B cell (primary cell): ENCODE results near the gene MISP3. TPM values are rescaled to one million over a fixed set of nuclear protein-coding genes. Genes with fewer than 3 reads are reported as not detected.

Source experiments
- ATAC-seq: fragments of 200-7000 bp; cut with Tn5 transposase; one replicate; pipeline ENCODE4 v1.10.0; 2021; ENCODE audit warnings: low read depth, mild to moderate bottlenecking, moderate number of reproducible peaks, moderate library complexity
- CTCF ChIA-PET: fragments of 350-600 bp; sonication (Branson Sonifier 250); formaldehyde crosslinking; loops from one replicate; lab custom pipeline; 2021; ENCODE audit warnings: antibody characterized with exemption, inconsistent platforms; lab: Charles Lee
- POLR2A ChIA-PET: fragments of 350-600 bp; sonication (Branson Sonifier 250); formaldehyde crosslinking; loops from one replicate; lab custom pipeline; 2021; ENCODE audit warnings: antibody characterized with exemption; lab: Charles Lee
- DNase-seq: peaks from one replicate; pipeline ENCODE4 v3.0.0; 2013
- H2AFZ ChIP-seq: 2 replicates; pipeline ENCODE4 v1.6.1; 2012; ENCODE audit warnings: mild to moderate bottlenecking, low read depth, low read length; ENCODE audit not compliant: insufficient read depth, poor library complexity, severe bottlenecking
- H3K27ac ChIP-seq, 2 donors: 1 replicate in 1 of 2; 2 replicates in 1 of 2; pipeline ENCODE4 v1.5.1; 2012 to 2013; ENCODE audit warnings: low read length in 2 of 2, mild to moderate bottlenecking in 2 of 2, moderate library complexity in 1 of 2
- H3K27me3 ChIP-seq, 4 experiments: fragments of 200-600 bp in 1 of 4; sonication (generic) in 1 of 4; replicated peaks in 1 of 4; 1 replicate in 2 of 4; 2 replicates in 2 of 4; pipeline versions ENCODE4 v1.6.1 to v1.7.0; 2013 to 2016; ENCODE audit warnings: low read length in 3 of 4, mild to moderate bottlenecking in 2 of 4, mixed read lengths in 1 of 4, moderate library complexity in 1 of 4; ENCODE audit not compliant: insufficient read depth in 4 of 4, control insufficient read depth in 3 of 4; ENCODE audit errors: control extremely low read depth in 1 of 4
- H3K36me3 ChIP-seq, 2 experiments: replicated peaks in 1 of 2; 1 replicate in 1 of 2; 2 replicates in 1 of 2; pipeline versions ENCODE4 v1.6.1 to v1.7.1; 2013; ENCODE audit warnings: low read length in 1 of 2; ENCODE audit not compliant: insufficient read depth in 2 of 2, control insufficient read depth in 1 of 2; ENCODE audit errors: control extremely low read depth in 1 of 2, extremely low read depth in 1 of 2
- H3K4me1 ChIP-seq, 2 donors: fragments of 200-600 bp in 1 of 2; sonication (generic) in 1 of 2; 1 replicate in 1 of 2; 2 replicates in 1 of 2; pipeline versions ENCODE4 v1.5.1 to v1.6.1; 2013 to 2017; ENCODE audit warnings: low read length in 2 of 2; ENCODE audit not compliant: control insufficient read depth in 2 of 2, insufficient read depth in 2 of 2
- H3K4me2 ChIP-seq: replicated peaks from 2 replicates; pipeline ENCODE3; 2012; ENCODE audit warnings: mild to moderate bottlenecking, low read depth, low read length; ENCODE audit not compliant: poor library complexity, severe bottlenecking
- H3K4me3 ChIP-seq, 5 experiments: fragments of 200-600 bp in 1 of 5; sonication (generic) in 1 of 5; 1 replicate in 3 of 5; 2 replicates in 2 of 5; pipeline versions ENCODE4 v1.5.1 to v1.7.0; 2011 to 2016; ENCODE audit warnings: low read length in 4 of 5, mild to moderate bottlenecking in 4 of 5, low read depth in 2 of 5, control low read depth in 1 of 5, moderate library complexity in 1 of 5; ENCODE audit not compliant: insufficient read depth in 1 of 5; ENCODE audit errors: control extremely low read depth in 1 of 5, extremely low read depth in 1 of 5
- H3K79me2 ChIP-seq: fragments of 200-600 bp; sonication (generic); one replicate; pipeline ENCODE4 v1.6.0; 2016; ENCODE audit warnings: low read length; ENCODE audit not compliant: control insufficient read depth, insufficient read depth
- H3K9ac ChIP-seq: fragments of 200-600 bp; sonication (generic); 2 replicates; pipeline ENCODE4 v1.6.1; 2017; ENCODE audit warnings: mild to moderate bottlenecking, low read length, moderate library complexity
- H3K9me3 ChIP-seq, 3 donors: one replicate each; pipeline versions ENCODE4 v1.6.1 to v1.7.1; 2013; ENCODE audit warnings: low read length in 2 of 3; ENCODE audit not compliant: control insufficient read depth in 2 of 3, insufficient read depth in 1 of 3; ENCODE audit errors: control extremely low read depth in 1 of 3
- H4K20me1 ChIP-seq: 2 replicates; pipeline ENCODE4 v1.6.0; 2012; ENCODE audit warnings: mild to moderate bottlenecking, low read length; ENCODE audit not compliant: insufficient read depth, control insufficient read depth, poor library complexity, severe bottlenecking
- H3K27ac Mint-ChIP-seq: one replicate; pipeline ENCODE4 v1.8.0; 2021; ENCODE audit warnings: mixed read lengths
- H3K27me3 Mint-ChIP-seq: one replicate; pipeline ENCODE4 v1.8.0; 2021; ENCODE audit warnings: mixed read lengths
- H3K4me1 Mint-ChIP-seq: one replicate; pipeline ENCODE4 v1.8.0; 2021; ENCODE audit warnings: mixed read lengths
- H3K4me3 Mint-ChIP-seq: one replicate; pipeline ENCODE4 v1.8.0; 2021; ENCODE audit warnings: mixed read lengths
- H3K9me3 Mint-ChIP-seq: one replicate; pipeline ENCODE4 v1.8.0; 2022; ENCODE audit warnings: mixed read lengths; ENCODE audit not compliant: insufficient read depth
- CTCF ChIP-seq: fragments of 200-600 bp; IDR thresholded peaks from one replicate; pipeline ENCODE4 v1.8.0; 2022; ENCODE audit warnings: antibody characterized with exemption, mild to moderate bottlenecking
- EZH2 ChIP-seq: IDR thresholded peaks from 2 replicates; pipeline ENCODE4 v1.6.1; 2012; ENCODE audit warnings: borderline replicate concordance, low read depth, mild to moderate bottlenecking, moderate library complexity, low read length; ENCODE audit not compliant: insufficient read depth, poor library complexity, severe bottlenecking
- WGBS: methylation state at CpG from one replicate; pipeline ENCODE4 v1.1.5; 2013; ENCODE audit warnings: missing lambda C conversion rate; ENCODE audit not compliant: insufficient coverage; 5-methylcytosine and 5-hydroxymethylcytosine counted together
- intact Hi-C: fragments of 100-400 bp; cut with micrococcal nuclease; formaldehyde crosslinking; loops from one replicate; pipeline ENCODE4 v1.10.0; 2022
- polyA plus RNA-seq: library from polyadenylated mRNA; depleted of rRNA; stranded (reverse); fragments of >200 nt; gene quantifications from 2 replicates; pipeline ENCODE4 v1.2.3, GENCODE V29; 2012
- total RNA-seq, 2 donors: library from RNA; stranded (reverse); fragments of 120-200 nt in 1 of 2; gene quantifications; 1 replicate in 1 of 2; 2 replicates in 1 of 2; pipeline versions ENCODE4 v1.2.3 to v1.2.4, GENCODE V29; 2013 to 2022

MISP3 gene
- total and polyA plus RNA-seq, 2 donors (not counting 1 experiment from before 2014, with no cell fraction given): 0.34 TPM

GRCh38 chr19:14114439-14114838 lies 41.9 kb downstream of the MISP3 start:
- H4K20me1 ChIP-seq: peaks cover 58% of the 10 kb centered on the region
- POLR2A ChIA-PET: no interaction called here

GRCh38 chr19:14114854-14115253 lies 42.3 kb downstream of the MISP3 start:
- ChIA-PET POLR2A (no interaction called here), CTCF (interaction anchor here (1.0 to 3.0 kb wide), 9 partner anchors 11 to 236 kb away, joined by 3 to 14 read pairs (median 3); partner anchors contain the start of genes ASF1B and MISP3)
- intact Hi-C loops: no loop called here
- H3K9ac ChIP-seq: no peak overlapping the region
- H3K36me3 ChIP-seq: peaks cover 0 to 2% of the 10 kb centered on the region in 2 experiments
- TF ChIP-seq EZH2: no peak
- TF ChIP-seq CTCF: peak; percentile 63
- H3K27ac ChIP-seq: no peak overlapping the region
- no peak for ATAC-seq
- WGBS: 20% methylated on average over 4 of the region's 9 CpGs
- H3K4me3 Mint-ChIP-seq: peak overlapping the region; percentile 34
- DNase-seq: peak; percentile 64
- no peak overlapping the region for H3K27ac Mint-ChIP-seq
- H2AFZ ChIP-seq: peak overlapping the region; percentile 27
- peaks cover 58% of the 10 kb centered on the region for H4K20me1 ChIP-seq
- H3K4me1 Mint-ChIP-seq: peaks cover 39% of the 10 kb centered on the region
- H3K27me3 Mint-ChIP-seq: no peaks in the 10 kb centered on the region
- H3K27me3 ChIP-seq: no peaks in the 10 kb centered on the region
- peak overlapping the region; percentile 45 for H3K4me2 ChIP-seq
- peaks cover 36 to 38% of the 10 kb centered on the region in 2 donors for H3K4me1 ChIP-seq
- H3K4me3 ChIP-seq: no peak overlapping the region
- no peaks in the 10 kb centered on the region for H3K9me3 Mint-ChIP-seq
- H3K9me3 ChIP-seq: no peaks in the 10 kb centered on the region
- peaks cover 62% of the 10 kb centered on the region for H3K79me2 ChIP-seq

More at GRCh38 chr19:14114439-14114838, 41.9 kb downstream of the MISP3 start:
- Histone ChIP-seq H3K27ac (no peak overlapping the region), H3K4me2 (peak overlapping the region; percentile 45), H3K79me2 (peaks cover 62% of the 10 kb centered on the region), H3K4me1 (peaks cover 36 to 38% of the 10 kb centered on the region in 2 donors), H3K9me3 (no peaks in the 10 kb centered on the region), H2AFZ (peak overlapping the region; percentile 27), H3K9ac (no peak overlapping the region), H3K36me3 (peaks cover 0 to 2% of the 10 kb centered on the region in 2 experiments), H3K27me3 (no peaks in the 10 kb centered on the region), H3K4me3 (no peak overlapping the region)
- intact Hi-C loops: no loop called here
- 89% methylated on average over 7 of the region's 7 CpGs for WGBS
- no peaks in the 10 kb centered on the region for H3K9me3 Mint-ChIP-seq
- H3K4me3 Mint-ChIP-seq: no peak overlapping the region
- TF ChIP-seq CTCF (no peak), EZH2 (no peak)
- DNase-seq (no peak), ATAC-seq (no peak)
- peaks cover 39% of the 10 kb centered on the region for H3K4me1 Mint-ChIP-seq
- CTCF ChIA-PET: interaction anchor here (1.1 to 3.0 kb wide), 8 partner anchors 12 to 230 kb away, joined by 3 to 14 read pairs (median 4); partner anchors contain the start of gene ASF1B
- no peaks in the 10 kb centered on the region for H3K27me3 Mint-ChIP-seq
- no peak overlapping the region for H3K27ac Mint-ChIP-seq
